ENCODE data around the gene FNDC11. TPM values are rescaled to one million over a fixed set of nuclear protein-coding genes. Genes with fewer than 3 reads are reported as not detected.
A peak's percentile ranks its signal among the peaks of the same experiment; 100 is the strongest.

The FNDC11 gene
- total RNA-seq, 4 donors from 2014 or later: not detected

GRCh38 chr20:63576311-63576710 lies 22.4 kb downstream of the FNDC11 start:
- Histone ChIP-seq H3K27ac (no peak overlapping the region), H3K36me3 (no peaks in the 10 kb centered on the region), H3K4me1 (peaks cover 6 to 18% (median 16%) of the 10 kb centered on the region in 4 donors), H3K9me3 (no peaks in the 10 kb centered on the region), H3K4me3 (no peak overlapping the region), H3K27me3 (peaks cover 24% of the 10 kb centered on the region)
- in situ Hi-C loops (cut with MboI; ENCODE audit: low pct_ligation_motif_present in 1 of 4, low pct_unique_long_range_greater_than_20kb in 1 of 4, low sequenced_read_pairs in 3 of 4): no loop called here
- TF ChIP-seq POLR2A (IDR thresholded peaks at IDR 0.05) (no peak), CTCF (IDR thresholded peaks at IDR 0.05) (no peak), POLR2AphosphoS5 (IDR thresholded peaks at IDR 0.05) (no peak), EP300 (IDR thresholded peaks at IDR 0.05; ENCODE audit: low read depth) (no peak)
- DNase-seq: no peak
- WGBS, 2 donors (ENCODE audit: low coverage in 1 of 2): 79 to 81% methylated on average over 7 of the region's 7 CpGs
- intact Hi-C loops (cut with DNase I; ENCODE audit: low total_unique reads): no loop called here

GRCh38 chr20:63577317-63577894 lies 23.4 kb downstream of the FNDC11 start:
- peaks cover 24% of the 10 kb centered on the region for H3K27me3 ChIP-seq
- H3K4me3 ChIP-seq: no peak overlapping the region
- intact Hi-C loops (cut with DNase I; ENCODE audit: low total_unique reads) (no loop called here), in situ Hi-C loops (cut with MboI; ENCODE audit: low pct_ligation_motif_present in 1 of 4, low pct_unique_long_range_greater_than_20kb in 1 of 4, low sequenced_read_pairs in 3 of 4) (no loop called here)
- H3K36me3 ChIP-seq: no peaks in the 10 kb centered on the region
- H3K9me3 ChIP-seq: no peaks in the 10 kb centered on the region
- H3K4me1 ChIP-seq: peaks cover 6 to 18% (median 16%) of the 10 kb centered on the region in 4 donors
- TF ChIP-seq POLR2AphosphoS5 (IDR thresholded peaks at IDR 0.05): no peak
- TF ChIP-seq EP300 (IDR thresholded peaks at IDR 0.05; ENCODE audit: low read depth): no peak
- no peak for TF ChIP-seq CTCF (IDR thresholded peaks at IDR 0.05)
- TF ChIP-seq POLR2A (IDR thresholded peaks at IDR 0.05): no peak
- peak; percentile 64 for DNase-seq
- WGBS, 2 donors (ENCODE audit: low coverage in 1 of 2): 65 to 79% methylated on average over 6 to 19 of the region's 19 CpGs
- no peak overlapping the region for H3K27ac ChIP-seq

- intact Hi-C loops (cut with DNase I; ENCODE audit: low total_unique reads) (no loop called here), in situ Hi-C loops (cut with MboI; ENCODE audit: low pct_ligation_motif_present in 1 of 4, low pct_unique_long_range_greater_than_20kb in 1 of 4, low sequenced_read_pairs in 3 of 4) (no loop called here)
- TF ChIP-seq POLR2A (IDR thresholded peaks at IDR 0.05) (no peak), POLR2AphosphoS5 (IDR thresholded peaks at IDR 0.05) (no peak), EP300 (IDR thresholded peaks at IDR 0.05; ENCODE audit: low read depth) (no peak), CTCF (IDR thresholded peaks at IDR 0.05) (peak in 1 of 5 experiments; percentile 17)
- H3K4me3 ChIP-seq: no peak overlapping the region
- 70 to 78% methylated on average over 11 to 26 of the region's 26 CpGs for WGBS, 2 donors (ENCODE audit: low coverage in 1 of 2)
- no peak overlapping the region for H3K27ac ChIP-seq
- H3K36me3 ChIP-seq: no peaks in the 10 kb centered on the region
- no peak for DNase-seq
- peaks cover 24% of the 10 kb centered on the region for H3K27me3 ChIP-seq
- peaks cover 2 to 10% (median 7%) of the 10 kb centered on the region in 4 donors for H3K4me1 ChIP-seq
- H3K9me3 ChIP-seq: no peaks in the 10 kb centered on the region
Observed at GRCh38 chr20:63578224-63579016, 24.5 kb downstream of the FNDC11 start.

GRCh38 chr20:63579017-63579694 lies 25.2 kb downstream of the FNDC11 start:
- in situ Hi-C loops (cut with MboI; ENCODE audit: low pct_ligation_motif_present in 1 of 4, low pct_unique_long_range_greater_than_20kb in 1 of 4, low sequenced_read_pairs in 3 of 4) (no loop called here), intact Hi-C loops (cut with DNase I; ENCODE audit: low total_unique reads) (no loop called here)
- Histone ChIP-seq H3K4me3 (no peak overlapping the region), H3K4me1 (peaks cover 0 to 7% (median 5%) of the 10 kb centered on the region in 4 donors), H3K9me3 (no peaks in the 10 kb centered on the region), H3K27me3 (peaks cover 24% of the 10 kb centered on the region), H3K27ac (no peak overlapping the region), H3K36me3 (no peaks in the 10 kb centered on the region)
- WGBS, 2 donors (ENCODE audit: low coverage in 1 of 2): 40 to 70% methylated on average over 1 to 19 of the region's 19 CpGs
- no peak for TF ChIP-seq POLR2A (IDR thresholded peaks at IDR 0.05)
- no peak for TF ChIP-seq EP300 (IDR thresholded peaks at IDR 0.05; ENCODE audit: low read depth)
- no peak for DNase-seq

All from transverse colon (tissue), 4 donors.